ENCODE data around the gene DPP6.

The DPP6 gene

DNA sequence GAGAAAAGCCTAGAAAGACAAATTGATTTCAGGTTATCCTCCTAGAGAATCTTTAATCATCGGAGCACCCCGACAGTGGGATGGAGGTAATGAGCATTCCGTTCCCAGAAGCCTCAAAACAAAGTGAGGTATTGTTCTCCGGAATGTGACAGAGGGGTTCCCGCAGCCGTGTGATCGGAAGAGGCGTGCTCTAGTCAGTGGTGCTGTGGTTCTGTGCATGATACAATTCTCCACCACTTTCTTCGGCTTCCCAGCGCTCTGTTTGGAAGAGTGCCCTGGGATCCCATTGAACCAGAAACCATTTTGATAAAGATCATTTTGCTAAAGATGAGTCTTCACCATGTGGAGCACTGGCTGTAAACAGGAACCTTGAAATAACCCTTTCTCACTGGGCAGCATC, 516.1 kb downstream of the DPP6 start:
- DNase-seq = no peak

DNA sequence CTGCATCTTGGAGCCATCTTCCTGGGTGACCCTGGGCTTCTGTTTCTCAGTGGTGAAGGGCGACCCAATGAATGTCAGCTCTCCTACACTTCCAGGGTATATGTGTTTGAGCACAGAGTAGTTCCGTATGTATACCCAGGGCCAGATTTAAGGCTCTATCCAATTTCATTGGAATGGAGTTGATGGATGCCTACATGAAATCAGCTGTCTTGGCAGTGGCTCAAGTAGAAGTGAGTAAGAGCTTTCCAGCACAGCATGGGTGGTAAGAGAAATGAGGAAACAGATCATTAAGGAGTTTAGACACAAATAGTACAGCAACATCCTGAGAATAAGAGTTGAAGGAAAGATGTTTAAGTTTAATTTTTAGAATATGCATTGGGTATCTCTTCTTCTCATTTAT, 517.7 kb downstream of the DPP6 start:
- no peak for DNase-seq

DNA sequence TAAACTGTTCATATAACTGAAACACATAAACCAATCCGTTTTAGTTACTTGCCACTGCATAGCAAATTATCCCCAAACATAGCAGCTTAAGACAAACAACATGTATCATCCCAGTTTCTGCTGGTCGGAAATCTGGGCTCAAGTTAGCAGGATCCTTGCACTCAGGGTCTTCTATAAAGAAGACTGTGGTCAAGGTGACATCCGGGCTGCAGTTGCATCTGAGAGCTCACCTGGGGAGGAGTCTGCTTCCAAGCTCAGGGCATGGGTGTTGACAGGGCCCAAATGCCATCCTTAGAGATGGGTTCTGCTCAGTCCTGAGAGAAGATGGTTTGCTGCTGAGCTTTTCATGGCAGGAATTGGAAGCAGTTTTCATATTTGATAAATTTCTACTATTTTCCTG, 519.6 kb downstream of the DPP6 start:
- DNase-seq = no peak

DNA sequence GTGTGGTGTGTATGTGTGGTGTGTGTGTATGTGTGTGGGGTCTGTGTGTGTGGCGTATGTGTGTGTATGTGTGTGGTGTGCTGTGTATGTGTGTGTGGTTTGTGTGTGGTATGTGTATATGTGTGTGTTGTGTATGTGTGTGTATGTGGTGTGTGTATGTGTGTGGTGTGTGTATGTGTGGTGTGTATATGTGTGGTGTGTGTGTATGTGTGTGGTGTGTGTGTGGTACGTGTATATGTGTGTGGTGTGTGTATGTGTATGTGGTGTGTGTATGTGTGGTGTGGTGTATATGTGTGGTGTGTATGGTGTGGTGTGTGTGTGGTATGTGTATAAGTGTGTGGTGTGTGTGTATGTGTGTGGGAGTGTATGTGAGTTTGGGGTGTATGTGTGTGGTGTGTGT, 522.0 kb downstream of the DPP6 start:
- no peak for DNase-seq

DNA sequence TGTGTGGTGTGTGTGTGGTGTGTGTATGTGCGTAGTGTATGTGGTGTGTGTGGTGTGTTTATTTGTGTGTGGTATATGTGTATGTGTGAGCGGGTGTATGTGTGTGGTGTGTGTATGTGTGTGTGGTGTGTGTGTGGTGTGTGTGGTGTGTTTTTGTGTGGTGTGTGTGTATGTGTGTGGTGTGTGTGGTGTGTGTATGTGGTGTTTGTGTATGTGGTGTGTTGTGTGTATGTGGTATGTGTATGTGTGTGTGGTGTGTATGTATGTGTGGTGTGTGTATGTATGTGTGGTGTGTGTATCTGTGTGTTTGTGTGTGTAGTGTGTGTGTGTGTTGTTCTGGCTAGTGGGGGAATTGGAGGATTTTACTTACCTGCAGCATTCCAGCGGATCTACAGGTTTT, 523.3 kb downstream of the DPP6 start:
- no peak for DNase-seq

DNA sequence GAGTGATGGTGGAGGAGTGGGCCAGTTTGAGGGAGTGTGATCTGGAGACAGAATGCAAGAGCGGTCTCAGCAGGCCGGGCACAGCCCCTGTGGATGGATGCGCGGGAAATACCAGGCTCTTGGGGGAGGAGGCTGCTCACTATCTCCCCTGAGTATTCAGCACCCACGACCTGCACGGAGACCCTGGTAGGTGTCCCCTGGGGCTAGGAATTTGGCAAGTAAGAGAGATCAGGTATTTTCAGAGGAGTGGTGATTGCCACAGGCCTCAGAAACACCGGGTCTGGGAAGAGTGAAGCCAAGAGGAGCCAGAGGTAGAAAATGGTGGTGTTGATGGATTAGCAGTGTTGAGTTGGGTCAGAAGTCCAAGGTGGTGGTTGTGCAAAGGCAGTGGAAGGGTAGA, 524.4 kb downstream of the DPP6 start:
- no peak for DNase-seq

DNA sequence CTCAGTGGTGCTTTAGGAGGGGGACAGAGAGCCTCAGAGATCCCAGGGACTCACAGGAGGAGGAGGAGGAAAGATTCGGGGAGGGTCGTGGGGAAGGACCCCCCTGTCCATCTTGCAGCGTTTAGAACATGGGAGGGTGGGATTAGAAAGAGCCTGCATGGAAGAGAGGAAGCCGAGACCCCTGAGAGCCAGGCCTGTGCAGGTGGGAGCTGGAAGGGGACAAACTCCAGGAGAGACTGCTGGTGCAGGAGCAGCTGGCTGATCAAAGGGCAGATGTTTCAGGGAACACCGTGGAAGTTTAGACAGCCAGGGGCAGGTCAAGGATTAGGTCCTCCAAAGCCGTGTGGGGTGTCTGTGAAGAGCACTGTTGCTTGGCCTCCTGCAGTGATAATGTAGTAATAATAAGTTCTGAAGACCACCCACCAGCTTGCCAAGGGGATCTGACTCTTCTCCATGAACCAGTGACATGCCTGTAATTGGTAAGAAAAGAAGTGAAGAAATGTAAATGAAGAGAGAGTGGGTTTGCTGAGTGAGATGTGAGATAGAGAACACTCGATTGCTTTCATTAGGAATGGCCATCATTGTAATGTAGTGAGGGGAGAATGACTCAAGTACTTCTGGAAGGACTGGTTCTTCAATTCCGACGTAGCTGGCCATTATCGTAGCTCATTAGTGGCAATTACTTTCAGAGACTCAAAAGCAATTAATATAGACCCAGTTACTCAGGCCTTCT, 525.1 kb downstream of the DPP6 start:
- DNase-seq = no peak

DNA sequence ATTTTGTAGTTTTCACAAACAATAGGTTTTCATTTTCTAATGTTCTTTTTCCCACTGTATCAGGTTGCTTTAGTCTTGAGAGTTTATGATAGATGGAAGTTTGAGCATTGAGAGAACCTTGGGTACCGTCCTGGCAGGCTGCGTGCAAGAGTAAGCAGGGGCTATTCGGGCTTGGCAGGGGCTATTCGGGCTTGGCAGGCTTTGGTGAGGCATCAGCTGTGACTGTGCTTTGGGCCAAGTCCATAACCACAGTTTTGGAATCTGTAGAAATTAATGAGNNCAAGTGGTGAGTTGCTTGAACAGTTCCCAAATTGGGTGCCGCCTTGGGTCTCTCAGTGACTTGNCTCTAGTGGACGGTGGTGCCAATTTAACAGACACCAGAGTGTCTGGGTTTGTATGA, 526.1 kb downstream of the DPP6 start:
- no peak for DNase-seq

DNA sequence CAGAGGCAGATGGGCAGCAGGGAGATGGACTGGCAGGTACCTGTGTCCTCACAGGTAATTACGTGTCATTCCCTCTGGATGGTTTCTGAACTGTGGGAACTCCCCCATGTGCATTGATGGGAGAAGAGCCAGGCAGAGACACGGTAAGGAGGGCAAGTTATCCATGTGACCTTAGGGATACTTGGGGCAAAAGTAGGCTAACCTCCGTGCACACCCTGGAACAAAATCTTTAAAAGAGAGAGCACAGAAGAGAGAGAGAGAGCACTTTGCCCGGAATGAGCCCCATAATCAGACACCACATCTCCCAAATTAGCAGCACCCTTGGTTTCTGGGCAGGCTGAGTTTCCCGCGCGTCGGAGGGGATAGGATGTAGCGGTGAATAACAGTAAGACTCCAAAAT, 527.5 kb downstream of the DPP6 start:
- no peak for DNase-seq

DNA sequence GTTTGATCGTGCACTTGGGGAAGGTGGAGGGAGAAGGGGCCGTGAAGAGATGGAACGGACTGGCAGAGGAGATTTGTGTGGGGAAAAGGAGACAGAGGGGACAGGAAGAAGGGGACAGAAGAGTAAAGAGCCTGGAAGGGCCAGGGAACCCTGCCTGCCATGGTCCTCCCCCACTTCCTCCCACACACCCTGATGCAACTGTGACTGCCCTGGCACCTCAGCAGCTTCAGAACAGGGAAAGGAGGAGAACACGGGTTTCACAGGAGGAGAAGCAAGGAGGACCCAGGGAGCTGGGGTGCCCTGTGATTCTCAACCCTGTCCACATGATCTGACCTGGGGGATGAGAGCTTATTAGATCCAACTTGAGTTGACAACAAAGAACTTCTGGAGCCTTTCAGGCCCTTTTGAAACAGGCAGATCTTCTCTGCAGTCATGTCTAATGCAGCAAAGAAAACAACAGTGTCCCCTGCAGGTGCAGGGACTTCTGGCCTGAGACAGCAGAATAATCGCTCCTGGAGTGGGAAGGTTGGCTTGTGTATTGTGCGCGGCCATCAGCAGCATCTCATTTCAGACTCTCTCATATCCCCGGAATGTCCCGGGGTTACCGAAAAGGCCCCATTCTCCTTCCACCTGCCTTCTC, 529.2 kb downstream of the DPP6 start:
- DNase-seq = no peak

DNA sequence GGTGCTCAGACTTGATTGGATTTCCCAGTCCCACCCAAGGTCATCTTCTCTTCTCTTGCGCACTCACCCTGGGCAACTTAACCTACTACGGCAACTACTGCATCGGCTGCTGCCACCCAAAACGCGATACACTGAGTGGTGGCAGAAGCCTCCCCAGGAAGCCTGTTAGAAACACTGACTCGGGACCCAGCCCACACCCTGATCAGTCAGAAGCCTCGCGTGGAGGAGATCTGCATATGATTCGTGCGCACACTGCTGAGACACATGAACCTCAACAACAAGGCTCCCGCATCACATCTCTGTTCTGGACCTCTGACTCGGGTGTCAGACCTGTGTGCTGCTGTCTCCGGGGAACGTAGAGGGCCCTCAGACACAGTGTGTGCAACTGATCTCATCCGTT, 531.3 kb downstream of the DPP6 start:
- DNase-seq = no peak

DNA sequence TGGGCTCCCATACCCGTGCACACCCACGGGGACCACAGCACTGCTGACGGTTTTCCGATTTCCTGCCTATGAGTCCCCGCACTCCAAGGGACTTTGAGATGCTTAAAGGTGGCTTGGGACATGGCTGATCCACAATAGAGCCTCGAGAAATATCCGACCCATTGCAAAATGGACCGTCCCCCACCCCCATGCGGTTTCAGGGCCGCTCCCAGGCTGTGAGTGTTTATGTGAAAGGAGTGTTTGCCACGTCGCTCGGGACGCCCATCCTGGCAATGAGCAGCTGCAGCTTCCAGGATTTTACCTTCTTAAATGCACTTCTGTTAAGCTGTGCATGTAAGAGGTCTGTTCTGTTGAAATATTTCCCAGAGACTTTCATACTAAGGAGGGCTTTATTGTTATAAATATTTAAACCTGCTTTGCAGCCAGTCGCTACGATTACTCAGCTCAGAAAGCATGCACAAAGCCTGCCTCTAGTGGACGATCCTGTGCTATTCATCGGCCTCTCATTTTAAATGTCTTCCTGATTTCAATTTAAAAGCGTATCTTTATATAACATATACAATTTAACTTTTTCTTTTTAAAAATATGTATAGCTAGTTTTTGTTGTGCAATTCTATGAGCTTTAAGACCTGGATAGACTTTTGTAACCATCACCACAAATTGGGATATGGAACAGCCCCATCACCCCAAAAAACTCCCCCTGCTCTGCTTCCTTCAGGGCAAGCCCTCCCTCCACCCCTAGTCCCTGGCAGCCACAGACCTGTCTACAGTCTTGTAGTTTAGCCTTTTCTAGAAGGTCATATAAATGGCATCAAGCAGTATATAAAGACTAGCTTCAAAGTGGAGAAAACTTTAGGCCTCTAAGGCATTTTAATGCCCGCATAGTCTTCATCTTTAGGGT, 532.4 kb downstream of the DPP6 start:
- no peak for DNase-seq

DNA sequence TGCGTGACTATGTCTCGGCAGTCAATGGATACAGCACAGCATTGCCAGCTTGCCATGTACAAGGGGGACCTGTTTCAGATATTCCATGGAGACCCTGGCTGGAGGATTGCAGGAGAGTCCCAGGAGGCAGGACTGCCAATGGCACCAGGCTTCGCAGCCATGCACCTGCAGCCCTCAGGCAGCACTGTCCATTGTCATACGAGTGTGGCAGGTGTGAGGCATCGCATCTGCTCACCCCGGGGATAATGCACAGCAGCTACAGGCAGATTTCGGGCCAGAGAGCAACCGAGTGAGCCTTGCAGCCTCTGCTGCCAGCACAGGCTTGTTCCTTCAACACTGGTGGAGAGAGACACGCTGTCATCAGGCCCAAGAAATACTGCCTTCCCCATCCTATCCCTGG, 535.6 kb downstream of the DPP6 start:
- no peak for DNase-seq

DNA sequence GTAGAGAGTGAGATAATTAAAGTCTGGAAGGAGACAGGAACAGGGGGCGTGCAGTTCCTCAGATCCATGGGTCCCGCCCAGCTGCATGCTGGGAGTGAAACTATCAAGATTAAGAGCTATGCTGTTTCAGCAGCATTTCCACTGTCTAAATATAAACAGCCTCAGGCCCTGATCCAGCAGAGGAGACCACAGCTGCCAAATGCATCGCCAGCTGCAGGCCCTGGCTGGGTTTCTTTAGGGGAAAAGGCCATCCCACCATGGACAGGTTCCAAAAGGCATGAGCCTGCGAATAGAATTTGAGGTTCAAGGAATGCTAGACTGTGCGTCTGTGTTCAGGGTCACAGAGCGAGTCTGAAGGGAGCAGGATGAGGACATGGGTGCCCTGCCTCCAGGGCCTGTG, 539.3 kb downstream of the DPP6 start:
- no peak for DNase-seq

DNA sequence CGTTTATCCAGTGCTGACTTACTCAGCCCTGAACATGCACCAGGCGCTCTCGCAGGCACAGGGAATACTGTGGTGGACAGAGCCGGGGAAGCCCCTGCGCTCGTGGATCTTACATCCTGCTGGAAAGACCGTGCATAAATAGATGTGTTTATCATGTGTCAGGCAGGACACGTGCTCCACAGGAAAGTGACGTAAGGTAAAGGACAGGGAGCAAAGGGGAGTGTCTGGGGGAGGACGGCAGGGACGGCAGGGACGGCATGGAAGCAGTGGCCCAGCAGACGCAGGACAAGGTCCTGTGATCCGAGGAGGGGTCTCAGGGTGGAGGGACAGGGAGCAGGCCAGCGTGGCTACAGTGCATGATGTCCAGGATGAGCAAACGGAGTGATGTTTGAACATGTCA, 540.2 kb downstream of the DPP6 start:
- no peak for DNase-seq

DNA sequence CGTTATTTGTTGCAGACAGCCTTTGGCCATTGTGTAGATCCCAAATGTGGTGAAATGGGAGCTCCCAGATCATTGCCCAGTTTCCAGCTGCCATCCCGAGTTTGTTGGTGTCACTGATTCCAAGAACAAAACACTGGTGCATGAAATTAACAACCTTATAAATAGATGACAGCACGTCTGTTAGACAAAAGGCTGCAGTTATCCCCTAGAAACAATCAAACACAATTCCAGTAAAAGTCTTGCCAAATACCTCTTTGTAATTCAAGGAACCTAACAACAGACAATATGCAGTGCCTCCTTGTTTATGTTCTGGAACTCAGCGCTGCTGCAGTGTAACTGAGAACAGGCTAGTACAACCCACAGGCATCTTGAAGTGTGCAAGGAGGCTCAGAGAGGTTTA, 546.2 kb downstream of the DPP6 start:
- no peak for DNase-seq

DNA sequence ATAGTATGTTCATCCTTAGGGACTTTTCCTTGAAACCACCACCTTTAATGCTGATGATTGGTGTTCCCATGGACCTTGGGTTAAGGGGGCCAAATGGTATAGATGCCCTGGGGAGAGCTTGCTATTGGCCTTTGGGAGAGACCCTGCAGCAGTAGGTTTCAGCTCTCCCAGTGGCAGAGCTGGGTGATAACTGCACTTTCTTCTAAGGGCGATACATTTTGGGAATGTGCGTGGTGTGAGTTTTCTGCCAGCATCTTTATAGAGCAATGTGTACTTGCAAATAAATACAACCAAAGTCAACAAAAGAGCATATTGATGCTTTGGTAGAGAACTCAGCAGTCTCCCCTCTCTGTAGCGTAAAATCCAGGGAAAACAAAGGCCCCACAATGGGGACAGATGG, 546.7 kb downstream of the DPP6 start:
- no peak for DNase-seq

DNA sequence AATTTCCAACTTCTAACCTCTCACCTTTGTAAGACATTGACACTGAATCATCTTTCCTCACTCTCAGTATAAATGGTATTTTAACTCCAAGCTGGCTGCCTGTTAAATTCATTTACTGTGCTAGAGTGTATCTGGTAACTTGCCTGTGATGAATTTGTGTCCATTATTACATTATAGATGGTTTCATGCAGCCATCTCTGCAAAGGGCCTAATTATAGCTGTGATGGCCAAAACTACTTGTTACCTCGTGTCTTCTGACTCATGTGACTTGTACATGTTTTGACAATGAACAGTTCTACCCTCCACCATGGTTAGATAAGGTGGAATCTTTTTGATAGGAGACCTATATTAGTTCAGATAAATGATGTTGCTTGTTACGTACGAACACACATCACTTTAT, 558.7 kb downstream of the DPP6 start:
- no peak for DNase-seq

DNA sequence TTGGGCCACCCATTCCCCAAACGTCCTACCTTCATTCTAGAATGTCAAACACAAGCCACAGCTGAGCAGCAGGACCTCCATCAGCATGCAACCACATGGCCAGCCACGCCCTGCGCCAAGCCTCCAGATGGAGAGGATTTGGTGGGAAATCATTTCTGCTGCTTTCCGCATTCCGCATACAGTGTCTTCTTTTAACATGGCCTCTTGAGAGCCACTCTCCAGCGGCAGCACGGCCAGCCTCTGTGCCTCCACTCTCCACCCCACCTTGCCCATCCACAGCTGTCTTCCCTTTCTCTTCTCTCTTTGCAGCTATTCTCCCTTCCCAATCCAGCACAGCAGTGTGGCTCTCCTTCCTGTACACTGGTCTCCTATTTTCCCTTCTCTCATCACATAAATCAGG, 561.6 kb downstream of the DPP6 start:
- DNase-seq = no peak

DNA sequence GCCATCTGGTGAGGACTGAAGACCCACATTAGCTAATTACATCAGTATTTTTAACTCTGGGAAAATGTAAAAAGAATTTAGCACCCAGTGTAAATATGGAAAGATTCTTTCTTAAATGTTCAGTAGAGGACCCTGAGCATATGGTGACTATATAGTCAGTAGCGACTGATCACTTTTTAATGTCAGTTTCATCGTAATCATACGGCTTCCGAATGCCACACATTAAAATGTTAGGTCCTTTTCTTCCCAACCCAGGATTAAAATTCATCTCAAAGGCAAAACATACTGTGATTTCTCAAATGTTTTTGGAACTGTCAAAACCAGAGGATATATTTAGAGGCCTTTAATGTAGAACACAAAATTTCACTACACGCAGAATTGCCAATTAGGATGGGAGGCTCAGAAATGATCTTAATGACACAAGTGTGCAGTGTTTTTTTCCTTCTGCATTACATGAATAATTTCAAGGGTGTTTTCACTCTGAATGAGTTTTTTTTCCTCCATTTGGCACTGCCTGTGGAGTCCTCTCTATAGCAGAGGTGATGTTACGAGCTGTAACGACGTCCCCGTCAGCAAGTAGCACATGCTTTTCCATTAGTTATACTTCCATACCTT, 568.0 kb downstream of the DPP6 start:
- DNase-seq = no peak

DNA sequence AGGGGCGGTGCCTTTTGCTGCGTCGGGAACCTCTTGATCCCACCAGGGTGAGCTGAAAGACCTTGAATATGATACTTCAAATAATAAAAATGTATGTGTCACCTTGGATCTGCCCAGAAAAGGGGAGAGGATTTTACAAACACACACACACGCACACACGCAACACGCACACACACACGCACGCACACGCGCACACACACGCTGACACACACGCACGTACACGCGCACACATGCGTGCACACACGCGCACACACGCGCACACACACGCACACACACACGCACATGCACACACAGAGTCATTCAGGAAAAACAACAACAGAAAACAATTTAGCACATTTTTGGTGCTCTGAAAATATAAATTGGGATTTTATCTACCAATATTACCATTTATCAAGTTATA, 571.2 kb downstream of the DPP6 start:
- no peak for DNase-seq

DNA sequence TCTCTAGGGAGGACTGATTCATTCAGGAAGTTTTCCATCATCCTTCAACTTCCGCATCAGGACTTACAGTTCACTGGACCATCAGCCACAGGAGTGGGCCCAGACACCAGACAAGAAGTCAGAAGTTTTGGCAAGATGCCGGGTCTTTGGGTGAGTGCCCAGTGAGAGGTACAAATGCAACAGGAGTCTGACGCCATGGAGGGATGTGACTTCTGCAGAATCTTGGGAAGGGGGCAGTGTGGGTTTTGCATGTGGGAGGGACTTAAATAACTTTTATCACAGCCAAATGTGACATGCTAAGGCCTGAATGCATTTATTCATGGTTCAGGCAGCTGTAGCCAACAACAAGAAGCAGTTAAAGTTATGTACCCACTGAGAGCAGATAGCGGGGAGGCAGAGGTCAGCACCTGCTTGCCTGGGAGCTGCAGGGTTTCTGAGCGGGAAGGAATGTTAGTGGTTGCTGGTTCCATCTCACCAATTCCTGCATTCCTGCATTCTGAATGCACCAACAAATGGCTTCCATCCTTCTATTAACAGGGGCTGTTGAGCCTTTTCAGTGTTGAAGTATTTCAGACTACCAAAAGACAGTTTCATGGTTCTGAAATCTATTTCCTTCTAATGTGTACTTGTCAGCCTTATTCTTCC, 575.6 kb downstream of the DPP6 start:
- no peak for DNase-seq

DNA sequence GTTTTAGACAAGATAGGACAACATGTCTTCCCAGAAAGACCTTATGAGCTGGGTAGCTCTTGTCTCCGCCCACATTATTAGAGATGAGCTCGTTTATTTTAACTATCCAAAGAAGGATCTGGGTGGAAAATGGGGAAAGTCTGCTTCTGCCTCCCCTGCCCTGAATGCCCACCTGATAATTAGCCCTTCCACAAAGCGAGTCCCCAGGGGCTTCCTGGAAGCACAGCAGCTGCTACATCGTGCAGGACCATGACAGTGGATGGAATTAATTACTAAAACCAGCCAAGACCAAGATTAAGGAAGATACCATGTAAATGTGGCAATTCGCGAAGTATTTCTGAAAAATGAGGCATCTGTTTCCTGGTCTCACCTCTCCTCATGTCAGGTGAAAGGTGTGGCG, 576.4 kb downstream of the DPP6 start:
- no peak for DNase-seq

Data from NCI-H226 (cell line).